MCF 10A (cell line): Measurements from ENCODE around the gene PRUNE2. TPM values are rescaled to one million over a fixed set of nuclear protein-coding genes. Genes with fewer than 3 reads are reported as not detected.

Experiments
- BruUV-seq: library from RNA; stranded (reverse); fragments of 400-500 nt; replicated peaks from 2 replicates; lab custom pipeline; 2021; lab: Mats Ljungman, UMichigan
- CTCF ChIA-PET: fragments of 300-600 bp; sonication (Branson Sonifier 250); formaldehyde crosslinking; extraction: SDS; loops from one replicate; lab custom pipeline; 2021; ENCODE audit warnings: antibody characterized with exemption, inconsistent platforms; lab: Yijun Ruan, JAX
- POLR2A ChIA-PET: fragments of 300-600, 350-650 bp; sonication (Branson Sonifier 250); formaldehyde crosslinking; extraction: SDS; loops from one replicate; lab custom pipeline; 2020; ENCODE audit warnings: antibody characterized with exemption, inconsistent platforms; lab: Yijun Ruan, JAX
- DNase-seq: peaks from one replicate; pipeline ENCODE4 v3.0.0-alpha.2; 2018; ENCODE audit not compliant: unreplicated experiment
- H3K27ac Mint-ChIP-seq: one replicate; pipeline ENCODE4 v1.8.0; 2022; ENCODE audit warnings: mild to moderate bottlenecking, low read depth, mixed read lengths; ENCODE audit not compliant: unreplicated experiment
- H3K27me3 Mint-ChIP-seq: one replicate; pipeline ENCODE4 v1.8.0; 2022; ENCODE audit warnings: mixed read lengths; ENCODE audit not compliant: insufficient read depth, unreplicated experiment
- H3K36me3 Mint-ChIP-seq: one replicate; pipeline ENCODE4 v1.8.0; 2022; ENCODE audit warnings: mild to moderate bottlenecking, moderate library complexity, mixed read lengths; ENCODE audit not compliant: insufficient read depth, unreplicated experiment
- H3K4me1 Mint-ChIP-seq: one replicate; pipeline ENCODE4 v1.8.0; 2022; ENCODE audit warnings: mixed read lengths; ENCODE audit not compliant: insufficient read depth, unreplicated experiment
- H3K4me3 Mint-ChIP-seq: one replicate; pipeline ENCODE4 v1.8.0; 2022; ENCODE audit warnings: mild to moderate bottlenecking, moderate library complexity, mixed read lengths; ENCODE audit not compliant: unreplicated experiment
- H3K9me3 Mint-ChIP-seq: one replicate; pipeline ENCODE4 v1.8.0; 2022; ENCODE audit warnings: mixed read lengths; ENCODE audit not compliant: unreplicated experiment
- intact Hi-C: fragments of 100-400 bp; cut with micrococcal nuclease; formaldehyde crosslinking; loops from 2 replicates; pipeline ENCODE4 v1.14.1; 2022
- total RNA-seq: library from RNA; stranded (reverse); gene quantifications from 2 replicates; pipeline ENCODE4 v1.2.3, GENCODE V29; 2022
- TF ChIP-seq, protein P1 (sequence below): fragments of 200-600 bp; IDR thresholded peaks from one replicate; pipeline ENCODE4 v1.8.0; 2022; ENCODE audit warnings: antibody characterized with exemption, mild to moderate bottlenecking; ENCODE audit not compliant: unreplicated experiment

Gene PRUNE2
- total RNA-seq, 1 experiment from 2014 or later: 0.63 TPM

DNA sequence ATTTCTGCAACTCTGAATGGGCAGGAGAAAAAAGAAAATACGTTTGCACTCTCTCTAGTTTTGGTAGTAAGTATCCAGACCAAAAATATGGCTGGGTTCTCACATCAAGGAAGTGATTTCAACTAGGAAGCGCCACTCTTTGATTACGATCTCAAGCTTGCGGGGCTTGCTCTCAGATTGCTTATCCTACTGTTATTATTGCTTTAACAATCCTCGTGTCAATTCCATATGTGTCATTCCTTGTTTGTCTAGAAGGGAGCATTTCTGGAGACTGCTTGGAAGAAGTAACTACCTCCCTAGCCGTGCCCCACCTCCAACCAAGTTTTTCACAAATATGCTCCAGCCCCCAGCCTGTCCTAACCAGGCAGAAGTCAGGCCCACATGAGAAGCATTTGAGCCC is 3.5 kb downstream of the PRUNE2 start:
- Mint-ChIP-seq H3K4me1 (peaks cover 14% of the 10 kb centered on the region), H3K27me3 (peaks cover 40% of the 10 kb centered on the region), H3K4me3 (no peak overlapping the region), H3K27ac (no peak overlapping the region), H3K9me3 (no peaks in the 10 kb centered on the region), H3K36me3 (no peaks in the 10 kb centered on the region)
- BruUV-seq: no TSS peak
- ChIA-PET CTCF (no interaction called here), POLR2A (no interaction called here)
- intact Hi-C loops: no loop called here
- TF ChIP-seq, protein P1, sequence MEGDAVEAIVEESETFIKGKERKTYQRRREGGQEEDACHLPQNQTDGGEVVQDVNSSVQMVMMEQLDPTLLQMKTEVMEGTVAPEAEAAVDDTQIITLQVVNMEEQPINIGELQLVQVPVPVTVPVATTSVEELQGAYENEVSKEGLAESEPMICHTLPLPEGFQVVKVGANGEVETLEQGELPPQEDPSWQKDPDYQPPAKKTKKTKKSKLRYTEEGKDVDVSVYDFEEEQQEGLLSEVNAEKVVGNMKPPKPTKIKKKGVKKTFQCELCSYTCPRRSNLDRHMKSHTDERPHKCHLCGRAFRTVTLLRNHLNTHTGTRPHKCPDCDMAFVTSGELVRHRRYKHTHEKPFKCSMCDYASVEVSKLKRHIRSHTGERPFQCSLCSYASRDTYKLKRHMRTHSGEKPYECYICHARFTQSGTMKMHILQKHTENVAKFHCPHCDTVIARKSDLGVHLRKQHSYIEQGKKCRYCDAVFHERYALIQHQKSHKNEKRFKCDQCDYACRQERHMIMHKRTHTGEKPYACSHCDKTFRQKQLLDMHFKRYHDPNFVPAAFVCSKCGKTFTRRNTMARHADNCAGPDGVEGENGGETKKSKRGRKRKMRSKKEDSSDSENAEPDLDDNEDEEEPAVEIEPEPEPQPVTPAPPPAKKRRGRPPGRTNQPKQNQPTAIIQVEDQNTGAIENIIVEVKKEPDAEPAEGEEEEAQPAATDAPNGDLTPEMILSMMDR: no peak
- no peak for DNase-seq

DNA sequence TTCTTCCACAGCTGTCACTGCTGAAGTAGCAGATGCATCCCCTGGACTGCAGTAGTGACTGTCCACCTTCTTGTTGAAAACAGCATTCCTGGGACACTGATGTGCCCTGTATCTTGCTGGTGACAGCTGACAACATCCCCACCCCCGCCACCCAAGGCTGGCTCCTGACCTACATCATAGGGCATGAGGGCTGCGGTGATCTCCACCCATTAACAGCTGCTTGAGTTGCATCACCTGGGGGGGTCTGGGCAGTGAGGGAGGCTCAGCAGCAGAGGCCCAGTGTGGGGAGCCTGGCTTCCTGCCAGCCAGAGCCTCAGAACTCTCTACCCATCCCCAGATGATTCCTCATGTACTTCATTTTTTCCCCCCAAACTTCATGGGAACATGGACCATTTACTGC is 4.1 kb downstream of the PRUNE2 start:
- DNase-seq: no peak
- H3K9me3 Mint-ChIP-seq: no peaks in the 10 kb centered on the region
- H3K4me3 Mint-ChIP-seq: no peak overlapping the region
- intact Hi-C loops: no loop called here
- peaks cover 43% of the 10 kb centered on the region for H3K27me3 Mint-ChIP-seq
- no TSS peak for BruUV-seq
- H3K4me1 Mint-ChIP-seq: peaks cover 14% of the 10 kb centered on the region
- no peak overlapping the region for H3K27ac Mint-ChIP-seq
- ChIA-PET POLR2A (no interaction called here), CTCF (interaction anchor here (0.6 to 0.7 kb wide), 2 partner anchors 9 to 61 kb away, joined by 3 read pairs; no protein-coding TSS in a partner anchor)
- H3K36me3 Mint-ChIP-seq: no peaks in the 10 kb centered on the region
- TF ChIP-seq, protein P1: no peak

DNA sequence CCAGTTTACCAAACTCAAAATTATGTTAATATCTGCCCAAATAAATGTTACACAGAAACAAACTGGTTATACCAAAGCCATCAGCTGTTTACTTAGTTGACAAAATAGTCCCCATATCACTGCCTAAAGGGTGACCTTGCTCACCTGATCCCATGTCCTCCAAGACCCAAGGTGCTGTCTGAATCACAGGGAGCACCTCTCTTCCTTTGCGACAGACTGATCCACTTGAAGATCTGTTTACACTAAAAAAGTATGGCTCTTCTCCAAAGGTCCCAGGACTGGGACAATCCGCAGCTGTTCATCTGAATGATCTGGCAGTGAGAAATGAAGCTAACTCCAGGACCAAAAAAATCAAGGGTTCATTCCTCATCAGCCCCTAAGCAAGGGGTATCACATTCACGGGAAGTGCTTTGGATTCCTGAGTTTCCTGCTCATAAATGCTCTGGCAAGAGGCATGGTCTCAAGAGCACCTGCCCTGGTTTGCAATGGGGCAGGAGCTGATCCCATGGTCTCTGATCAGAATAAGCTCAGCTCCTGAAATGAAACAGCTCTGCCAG is 5.0 kb downstream of the PRUNE2 start:
- ChIA-PET POLR2A (no interaction called here), CTCF (interaction anchor here (0.7 to 0.9 kb wide), 2 partner anchors 10 to 86 kb away, joined by 3 to 4 read pairs; no protein-coding TSS in a partner anchor)
- BruUV-seq: no TSS peak
- H3K27ac Mint-ChIP-seq: no peak overlapping the region
- H3K36me3 Mint-ChIP-seq: no peaks in the 10 kb centered on the region
- H3K4me1 Mint-ChIP-seq: peaks cover 14% of the 10 kb centered on the region
- H3K9me3 Mint-ChIP-seq: no peaks in the 10 kb centered on the region
- TF ChIP-seq, protein P1: no peak
- H3K27me3 Mint-ChIP-seq: peaks cover 52% of the 10 kb centered on the region
- no peak for DNase-seq
- intact Hi-C loops: no loop called here
- H3K4me3 Mint-ChIP-seq: no peak overlapping the region

DNA sequence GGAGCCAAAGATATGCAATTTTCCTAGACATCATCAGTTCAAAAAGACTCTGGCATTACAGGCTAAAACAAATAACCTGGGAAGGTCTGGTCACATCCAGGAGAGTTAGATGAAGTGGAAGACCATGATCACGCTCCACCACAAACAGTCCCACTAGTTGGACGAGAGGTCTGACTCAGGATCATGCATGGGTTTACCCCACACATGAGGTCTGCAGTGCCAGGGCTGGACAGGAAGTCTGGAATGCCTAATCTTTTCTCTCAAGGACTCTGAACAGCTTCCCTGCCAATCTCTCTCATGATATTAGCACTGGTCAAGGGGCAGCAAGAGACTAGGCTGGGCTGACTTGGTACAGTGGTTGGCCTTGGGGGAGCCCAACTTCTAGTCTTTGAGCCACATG is 7.1 kb downstream of the PRUNE2 start:
- BruUV-seq: no TSS peak
- DNase-seq: no peak
- H3K4me1 Mint-ChIP-seq: no peaks in the 10 kb centered on the region
- TF ChIP-seq, protein P1: no peak
- ChIA-PET CTCF (no interaction called here), POLR2A (no interaction called here)
- H3K27ac Mint-ChIP-seq: no peak overlapping the region
- intact Hi-C loops: no loop called here
- peaks cover 41% of the 10 kb centered on the region for H3K27me3 Mint-ChIP-seq
- no peak overlapping the region for H3K4me3 Mint-ChIP-seq
- no peaks in the 10 kb centered on the region for H3K36me3 Mint-ChIP-seq
- H3K9me3 Mint-ChIP-seq: no peaks in the 10 kb centered on the region
